Stomach (tissue), 9 donors: Measurements from ENCODE around the gene ZNF622. TPM values are rescaled to one million over a fixed set of nuclear protein-coding genes. Genes with fewer than 3 reads are reported as not detected.

ENCODE experiments used
- DNase-seq, 2 donors: peaks; one replicate each; pipeline versions ENCODE4 v3.0.0 to v3.0.0-alpha.2; 2013 to 2019
- H3K27ac ChIP-seq, 5 donors: fragments of 200-600 bp in 4 of 5; sonication (generic) in 4 of 5; one replicate each; pipeline ENCODE4 v1.5.1; 2013 to 2019; ENCODE audit warnings: mild to moderate bottlenecking in 1 of 5, moderate library complexity in 1 of 5
- H3K27me3 ChIP-seq, 3 donors: fragments of 200-600 bp; sonication (generic); one replicate each; pipeline ENCODE4 v1.5.1; 2017 to 2019; ENCODE audit warnings: mixed run types in 1 of 3
- H3K36me3 ChIP-seq, 4 donors: fragments of 200-600 bp; sonication (generic); 1 replicate in 3 of 4; 2 replicates in 1 of 4; pipeline ENCODE4 v1.5.1; 2016 to 2019
- H3K4me1 ChIP-seq, 4 donors: fragments of 200-600 bp; sonication (generic); one replicate each; pipeline ENCODE4 v1.5.1; 2016 to 2019
- H3K4me3 ChIP-seq, 4 donors: fragments of 200-600 bp; sonication (generic) in 3 of 4; one replicate each; pipeline ENCODE4 v1.5.1; 2016 to 2019; ENCODE audit warnings: mild to moderate bottlenecking in 1 of 4
- H3K9me3 ChIP-seq, 4 donors: fragments of 200-600 bp; sonication (generic); one replicate each; pipeline ENCODE4 v1.5.1; 2016 to 2019
- EP300 ChIP-seq: sonication (generic); formaldehyde crosslinking; IDR thresholded peaks from one replicate; pipeline ENCODE4 v1.6.1; 2017; ENCODE audit warnings: antibody characterized with exemption
- POLR2A ChIP-seq, 4 donors: fragments of 450-650 bp; IDR thresholded peaks; one replicate each; pipeline ENCODE4 v1.6.1; 2016; ENCODE audit warnings: antibody characterized with exemption in 4 of 4, control low read depth in 2 of 4, mild to moderate bottlenecking in 1 of 4, moderate library complexity in 1 of 4
- POLR2AphosphoS5 ChIP-seq, 3 donors: sonication (generic); formaldehyde crosslinking; IDR thresholded peaks; one replicate each; pipeline ENCODE4 v1.6.1; 2016; ENCODE audit warnings: antibody characterized with exemption in 3 of 3
- WGBS, 5 donors: extraction: QIAGEN DNeasy Blood & Tissue Kit in 3 of 5; methylation state at CpG; one replicate each; pipeline versions ENCODE4 v1.1.5 to v1.1.7; 2013 to 2018; 5-methylcytosine and 5-hydroxymethylcytosine counted together
- intact Hi-C: fragments of 100-400 bp; cut with DNase I; formaldehyde crosslinking; loops from one replicate; pipeline ENCODE4 v1.15.1; 2023; ENCODE audit warnings: low total_unique reads
- polyA plus RNA-seq, 3 donors: library from polyadenylated mRNA; stranded (reverse); fragments of 200-250 nt; gene quantifications; one replicate each; pipeline ENCODE4 v1.2.3, GENCODE V29; 2013
- total RNA-seq, 5 donors: library from RNA; depleted of rRNA; stranded (reverse); fragments of >200 nt; gene quantifications; one replicate each; pipeline versions ENCODE4 v1.1.0 to v1.2.3, GENCODE V29; 2014 to 2016
- TF ChIP-seq, protein P1 (sequence below), 7 experiments: fragments of 450-650 bp in 4 of 7; fragments of 200-600 bp in 3 of 7; sonication (generic) in 3 of 7; IDR thresholded peaks; one replicate each; pipeline ENCODE4 v1.5.1; 2016 to 2019; ENCODE audit warnings: antibody characterized with exemption in 7 of 7, control low read depth in 2 of 7, mild to moderate bottlenecking in 1 of 7
- donor health status: healthy with polysubstance abuse.
- donor health status: Bipolar disorder and iron deficiency.
- donor health status: healthy.

Gene ZNF622
- total and polyA plus RNA-seq, 8 donors: 17.5 to 31.8 (median 22.6) TPM

DNA sequence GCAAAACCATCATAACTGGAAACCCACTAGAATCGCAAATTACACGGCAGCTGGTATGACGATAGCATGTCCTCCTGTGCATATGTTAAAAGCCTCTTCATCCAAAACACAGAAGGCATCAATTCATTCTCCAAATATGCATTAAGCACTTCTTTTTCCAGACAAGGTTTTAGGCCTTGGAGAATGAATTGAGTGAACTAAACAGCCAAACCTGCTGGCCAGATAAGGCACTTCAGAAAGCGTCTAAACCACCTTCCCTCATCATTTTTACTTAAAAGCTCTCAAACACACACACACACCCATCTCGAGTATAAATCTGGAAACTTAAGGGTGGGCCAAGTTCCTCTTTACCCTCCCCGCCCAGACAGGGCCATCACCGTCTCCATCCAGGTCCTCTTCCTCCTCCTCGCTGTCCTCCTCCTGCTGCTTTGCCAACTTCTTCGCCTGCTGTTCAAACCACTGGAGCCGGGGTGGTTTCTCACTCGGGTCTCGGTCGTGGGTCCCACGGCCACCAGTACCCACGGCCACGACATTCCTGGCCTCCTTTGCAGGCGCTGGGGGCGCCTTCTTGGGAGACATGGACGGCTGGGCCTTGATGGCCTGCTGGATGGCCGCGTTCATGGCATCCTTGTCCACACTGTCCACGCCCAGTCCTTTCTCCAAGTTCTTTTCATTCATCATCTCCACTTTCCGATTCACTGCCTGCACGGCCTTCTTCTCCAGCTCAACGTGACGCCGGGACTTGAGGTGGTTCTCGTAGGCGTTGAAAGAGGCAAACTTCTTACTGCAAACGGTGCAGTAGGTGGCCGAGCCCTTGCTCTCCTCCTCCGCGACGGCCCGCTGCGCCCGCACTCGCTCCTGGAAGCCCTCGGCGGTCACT, 696 bp downstream of the ZNF622 start:
- DNase-seq: peak in 1 of 2 donors; percentile 23
- intact Hi-C loops: no loop called here
- H3K4me3 ChIP-seq: peak overlapping the region; percentile 76 to 98 (median 90)
- TF ChIP-seq, protein P1, sequence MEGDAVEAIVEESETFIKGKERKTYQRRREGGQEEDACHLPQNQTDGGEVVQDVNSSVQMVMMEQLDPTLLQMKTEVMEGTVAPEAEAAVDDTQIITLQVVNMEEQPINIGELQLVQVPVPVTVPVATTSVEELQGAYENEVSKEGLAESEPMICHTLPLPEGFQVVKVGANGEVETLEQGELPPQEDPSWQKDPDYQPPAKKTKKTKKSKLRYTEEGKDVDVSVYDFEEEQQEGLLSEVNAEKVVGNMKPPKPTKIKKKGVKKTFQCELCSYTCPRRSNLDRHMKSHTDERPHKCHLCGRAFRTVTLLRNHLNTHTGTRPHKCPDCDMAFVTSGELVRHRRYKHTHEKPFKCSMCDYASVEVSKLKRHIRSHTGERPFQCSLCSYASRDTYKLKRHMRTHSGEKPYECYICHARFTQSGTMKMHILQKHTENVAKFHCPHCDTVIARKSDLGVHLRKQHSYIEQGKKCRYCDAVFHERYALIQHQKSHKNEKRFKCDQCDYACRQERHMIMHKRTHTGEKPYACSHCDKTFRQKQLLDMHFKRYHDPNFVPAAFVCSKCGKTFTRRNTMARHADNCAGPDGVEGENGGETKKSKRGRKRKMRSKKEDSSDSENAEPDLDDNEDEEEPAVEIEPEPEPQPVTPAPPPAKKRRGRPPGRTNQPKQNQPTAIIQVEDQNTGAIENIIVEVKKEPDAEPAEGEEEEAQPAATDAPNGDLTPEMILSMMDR (IDR thresholded peaks at IDR 0.05): peak in 1 of 7 experiments; percentile 4
- TF ChIP-seq EP300: no peak
- H3K27me3 ChIP-seq: no peaks in the 10 kb centered on the region
- peak overlapping the region; percentile 87 to 91 (median 90) for H3K27ac ChIP-seq
- 4 to 7% (median 6%) methylated on average over 36 to 40 of the region's 40 CpGs for WGBS, 5 donors
- peaks cover 22 to 37% (median 35%) of the 10 kb centered on the region in 4 donors for H3K36me3 ChIP-seq
- peaks cover 31 to 84% (median 70%) of the 10 kb centered on the region in 4 donors for H3K4me1 ChIP-seq
- H3K9me3 ChIP-seq: no peaks in the 10 kb centered on the region

DNA sequence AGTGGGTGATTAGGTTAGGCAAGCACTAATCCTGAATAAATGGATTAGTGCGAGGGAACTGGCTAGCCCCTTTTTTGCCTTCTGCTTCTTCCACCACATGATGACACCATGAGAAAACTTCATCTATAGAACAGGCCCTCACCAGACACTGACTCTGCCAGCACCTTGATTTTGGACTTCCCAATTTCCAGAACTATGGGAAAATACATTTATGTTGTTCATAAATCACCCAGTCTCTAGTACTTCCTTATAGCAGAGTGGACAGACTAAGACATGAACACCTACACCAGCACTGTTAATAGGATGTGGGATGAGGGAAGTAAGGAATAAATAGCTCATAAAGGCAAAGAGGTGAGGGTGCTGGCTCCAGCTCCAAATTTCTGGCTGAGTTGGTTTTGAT, 1.4 kb downstream of the ZNF622 start:
- peaks cover 31 to 87% (median 70%) of the 10 kb centered on the region in 4 donors for H3K4me1 ChIP-seq

GRCh38 chr5:16461782-16462181, 3.8 kb downstream of the ZNF622 start:
- no peak overlapping the region for H3K4me3 ChIP-seq
- intact Hi-C loops: no loop called here

More for the DNA sequence above, 1.4 kb downstream of the ZNF622 start:
- TF ChIP-seq POLR2A (IDR thresholded peaks at IDR 0.05) (no peak), POLR2AphosphoS5 (IDR thresholded peaks at IDR 0.05) (no peak), EP300 (no peak)
- TF ChIP-seq, protein P1 (IDR thresholded peaks at IDR 0.05): no peak
- 36 to 72% (median 52%) methylated on average over 1 of the region's 1 CpG for WGBS, 5 donors
- intact Hi-C loops: no loop called here
- no peaks in the 10 kb centered on the region for H3K9me3 ChIP-seq
- H3K36me3 ChIP-seq: peaks cover 22 to 44% (median 42%) of the 10 kb centered on the region in 4 donors
- no peak for DNase-seq
- H3K27ac ChIP-seq: no peak overlapping the region
- no peaks in the 10 kb centered on the region for H3K27me3 ChIP-seq
- peak overlapping the region; percentile 76 to 98 (median 90) for H3K4me3 ChIP-seq

GRCh38 chr5:16461026-16461425, 4.6 kb downstream of the ZNF622 start:
- TF ChIP-seq EP300 (no peak), POLR2AphosphoS5 (IDR thresholded peaks at IDR 0.05) (no peak), POLR2A (IDR thresholded peaks at IDR 0.05) (no peak)
- TF ChIP-seq, protein P1 (IDR thresholded peaks at IDR 0.05): no peak
- WGBS, 5 donors: 87 to 98% (median 89%) methylated on average over 1 of the region's 1 CpG
- DNase-seq: no peak
- intact Hi-C loops: no loop called here
- H3K36me3 ChIP-seq: peaks cover 26 to 76% (median 73%) of the 10 kb centered on the region in 4 donors
- H3K4me3 ChIP-seq: no peak overlapping the region
- no peaks in the 10 kb centered on the region for H3K9me3 ChIP-seq
- peaks cover 17 to 90% (median 63%) of the 10 kb centered on the region in 4 donors for H3K4me1 ChIP-seq
- H3K27me3 ChIP-seq: no peaks in the 10 kb centered on the region
- H3K27ac ChIP-seq: no peak overlapping the region

More at GRCh38 chr5:16461782-16462181, 3.8 kb downstream of the ZNF622 start:
- Histone ChIP-seq H3K36me3 (peaks cover 26 to 68% (median 66%) of the 10 kb centered on the region in 4 donors), H3K27me3 (no peaks in the 10 kb centered on the region), H3K9me3 (no peaks in the 10 kb centered on the region), H3K27ac (no peak overlapping the region), H3K4me1 (peaks cover 21 to 88% (median 65%) of the 10 kb centered on the region in 4 donors)
- 76 to 87% (median 78%) methylated on average over 1 of the region's 1 CpG for WGBS, 5 donors
- TF ChIP-seq POLR2AphosphoS5 (IDR thresholded peaks at IDR 0.05): no peak
- TF ChIP-seq, protein P1 (IDR thresholded peaks at IDR 0.05): no peak
- no peak for TF ChIP-seq EP300
- no peak for TF ChIP-seq POLR2A (IDR thresholded peaks at IDR 0.05)
- DNase-seq: no peak
